H1 (cell line): ENCODE results near the gene MMAB. TPM values are rescaled to one million over a fixed set of nuclear protein-coding genes. Genes with fewer than 3 reads are reported as not detected.

Experiments used
- CTCF ChIA-PET: fragments of 300-600 bp; sonication (Branson Sonifier 250); formaldehyde crosslinking; loops from one replicate; lab custom pipeline; 2021; ENCODE audit not compliant: partially characterized antibody; lab: Charles Lee
- POLR2A ChIA-PET: fragments of 300-600 bp; sonication (Branson Sonifier 250); formaldehyde crosslinking; loops from one replicate; lab custom pipeline; 2021; ENCODE audit warnings: inconsistent platforms; ENCODE audit not compliant: partially characterized antibody; lab: Charles Lee
- DNase-seq, 2 experiments: peaks; one replicate each; pipeline versions ENCODE4 v3.0.0 to v3.0.0-alpha.2; 2010 to 2022; ENCODE audit warnings: low spot score in 2 of 2, low read depth in 1 of 2, mixed read lengths in 1 of 2
- FAIRE-seq: peaks from 2 replicates; lab custom pipeline; 2011; peaks lifted over from hg19 to GRCh38; lab: Jason Lieb, UNC
- H2AFZ ChIP-seq: 2 replicates; pipeline ENCODE4 v1.8.1; 2012; ENCODE audit warnings: low read length, inconsistent platforms
- H2AK5ac ChIP-seq: 2 replicates; pipeline ENCODE4 v1.6.1; 2013; ENCODE audit warnings: low read depth, low read length
- H2BK120ac ChIP-seq: replicated peaks from 2 replicates; pipeline ENCODE3; 2013; ENCODE audit warnings: low read depth, low read length, inconsistent platforms
- H2BK12ac ChIP-seq: 2 replicates; pipeline ENCODE4 v1.6.1; 2013; ENCODE audit warnings: low read depth, low read length
- H2BK15ac ChIP-seq: 2 replicates; pipeline ENCODE4 v1.6.1; 2013; ENCODE audit warnings: low read length
- H2BK20ac ChIP-seq: 2 replicates; pipeline ENCODE4 v1.6.1; 2013; ENCODE audit warnings: low read length
- H2BK5ac ChIP-seq: 2 replicates; pipeline ENCODE4 v1.6.1; 2013; ENCODE audit warnings: low read depth, low read length
- H3K14ac ChIP-seq: 2 replicates; pipeline ENCODE4 v1.6.1; 2013; ENCODE audit warnings: inconsistent platforms; ENCODE audit not compliant: insufficient read length
- H3K18ac ChIP-seq: 2 replicates; pipeline ENCODE4 v1.6.1; 2013; ENCODE audit warnings: low read length; ENCODE audit errors: extremely low read depth
- H3K23ac ChIP-seq: 2 replicates; pipeline ENCODE4 v1.6.1; 2013; ENCODE audit warnings: inconsistent platforms; ENCODE audit not compliant: insufficient read length
- H3K23me2 ChIP-seq: 2 replicates; pipeline ENCODE4 v1.6.1; 2013; ENCODE audit warnings: low read depth, low read length
- H3K27ac ChIP-seq: 2 replicates; pipeline ENCODE4 v1.6.1; 2011; ENCODE audit warnings: low read depth, low read length, inconsistent platforms
- H3K27me3 ChIP-seq, 4 experiments: replicated peaks in 1 of 4; 1 replicate in 1 of 4; 2 replicates in 3 of 4; pipeline versions ENCODE4 v1.6.1 to v1.8.1; 2011 to 2013; ENCODE audit warnings: low read length in 3 of 4, mild to moderate bottlenecking in 3 of 4, inconsistent platforms in 2 of 4, mixed read lengths in 2 of 4, moderate library complexity in 1 of 4; ENCODE audit not compliant: control insufficient read depth in 3 of 4, insufficient read depth in 3 of 4; ENCODE audit errors: extremely low read depth in 1 of 4
- H3K36me3 ChIP-seq, 4 experiments: 2 replicates each; pipeline versions ENCODE4 v1.6.1 to v1.8.1; 2011 to 2013; ENCODE audit warnings: mild to moderate bottlenecking in 4 of 4, low read length in 3 of 4, moderate library complexity in 2 of 4, control low read depth in 1 of 4, inconsistent platforms in 1 of 4; ENCODE audit not compliant: insufficient read depth in 4 of 4, control insufficient read depth in 2 of 4
- H3K4ac ChIP-seq: replicated peaks from 2 replicates; pipeline ENCODE3; 2013; ENCODE audit warnings: low read length, low read depth, mixed read lengths, inconsistent platforms; ENCODE audit not compliant: insufficient read length
- H3K4me1 ChIP-seq, 4 experiments: replicated peaks in 1 of 4; 1 replicate in 1 of 4; 2 replicates in 3 of 4; pipeline versions ENCODE4 v1.6.1 to v1.8.1; 2011 to 2013; ENCODE audit warnings: low read length in 3 of 4, inconsistent platforms in 2 of 4, mixed read lengths in 1 of 4; ENCODE audit not compliant: insufficient read depth in 4 of 4, control insufficient read depth in 3 of 4
- H3K4me2 ChIP-seq, 2 experiments: 2 replicates each; pipeline versions ENCODE4 v1.6.1 to v1.8.1; 2011 to 2013; ENCODE audit warnings: low read depth in 2 of 2, low read length in 2 of 2, control low read depth in 1 of 2, inconsistent platforms in 1 of 2, mild to moderate bottlenecking in 1 of 2; ENCODE audit not compliant: insufficient read depth in 1 of 2
- H3K4me3 ChIP-seq, 4 experiments: fragments of 200-600, 300-600 bp in 1 of 4; sonication (generic), shearing (Covaris generic), sonication (Bioruptor Twin) in 1 of 4; 2 replicates each; pipeline versions ENCODE4 v1.5.1 to v1.8.1; 2011 to 2016; ENCODE audit warnings: low read length in 4 of 4, low read depth in 3 of 4, control low read depth in 2 of 4, inconsistent platforms in 2 of 4, mild to moderate bottlenecking in 2 of 4, mixed read lengths in 1 of 4, moderate library complexity in 1 of 4; ENCODE audit not compliant: insufficient read depth in 2 of 4; ENCODE audit errors: extremely low read depth in 1 of 4
- H3K56ac ChIP-seq: replicated peaks from 2 replicates; pipeline ENCODE3; 2013; ENCODE audit warnings: low read depth, mild to moderate bottlenecking, mixed read lengths, low read length, inconsistent platforms; ENCODE audit not compliant: insufficient read length
- H3K79me1 ChIP-seq: 2 replicates; pipeline ENCODE4 v1.6.1; 2013; ENCODE audit warnings: low read depth, low read length, control low read depth
- H3K79me2 ChIP-seq, 2 experiments: 2 replicates each; pipeline versions ENCODE4 v1.6.1 to v1.8.1; 2012 to 2013; ENCODE audit warnings: low read length in 2 of 2, mild to moderate bottlenecking in 2 of 2, inconsistent platforms in 1 of 2; ENCODE audit not compliant: insufficient read depth in 2 of 2, control insufficient read depth in 1 of 2
- H3K9ac ChIP-seq, 4 experiments: replicated peaks in 1 of 4; 1 replicate in 1 of 4; 2 replicates in 3 of 4; pipeline versions ENCODE4 v1.6.1 to v1.8.1; 2011 to 2013; ENCODE audit warnings: low read depth in 3 of 4, low read length in 3 of 4, control low read depth in 2 of 4, mild to moderate bottlenecking in 2 of 4, moderate library complexity in 2 of 4, inconsistent platforms in 1 of 4; ENCODE audit errors: extremely low read depth in 1 of 4
- H3K9me3 ChIP-seq, 2 experiments: 2 replicates each; pipeline versions ENCODE4 v1.6.1 to v1.8.1; 2012 to 2013; ENCODE audit warnings: mild to moderate bottlenecking in 2 of 2, moderate library complexity in 2 of 2, control low read depth in 1 of 2, inconsistent platforms in 1 of 2, low read depth in 1 of 2, low read length in 1 of 2, mixed read lengths in 1 of 2; ENCODE audit not compliant: insufficient read depth in 2 of 2
- H4K20me1 ChIP-seq, 2 experiments: replicated peaks in 1 of 2; 2 replicates each; pipeline versions ENCODE3 to v1.8.1; 2011 to 2013; ENCODE audit warnings: inconsistent platforms in 2 of 2, low read length in 2 of 2, mild to moderate bottlenecking in 1 of 2; ENCODE audit not compliant: insufficient read depth in 2 of 2, control insufficient read depth in 1 of 2
- H4K5ac ChIP-seq: 2 replicates; pipeline ENCODE4 v1.6.1; 2013; ENCODE audit warnings: low read length, low read depth, mixed read lengths, inconsistent platforms; ENCODE audit not compliant: insufficient read length
- H4K8ac ChIP-seq: 2 replicates; pipeline ENCODE4 v1.8.0; 2013; ENCODE audit warnings: mild to moderate bottlenecking, moderate library complexity, low read length, inconsistent platforms; ENCODE audit not compliant: insufficient read depth; ENCODE audit errors: extremely low read depth
- H4K91ac ChIP-seq: replicated peaks from 2 replicates; pipeline ENCODE3; 2013; ENCODE audit warnings: low read length, mixed read lengths, inconsistent platforms; ENCODE audit not compliant: insufficient read length
- CTCF ChIP-seq, 3 experiments: IDR thresholded peaks; 1 replicate in 2 of 3; 2 replicates in 1 of 3; pipeline versions ENCODE4 v1.5.1 to v1.6.1; 2011; ENCODE audit warnings: low read length in 3 of 3, mild to moderate bottlenecking in 3 of 3, inconsistent platforms in 2 of 3, low read depth in 1 of 3, moderate library complexity in 1 of 3; ENCODE audit not compliant: insufficient read depth in 1 of 3; ENCODE audit errors: control extremely low read depth in 1 of 3
- MAX ChIP-seq: IDR thresholded peaks from 2 replicates; pipeline ENCODE4 v1.6.1; 2012; ENCODE audit warnings: inconsistent platforms
- POU5F1 ChIP-seq: IDR thresholded peaks from 2 replicates; pipeline ENCODE4 v1.6.1; 2011; ENCODE audit warnings: low read depth, mild to moderate bottlenecking, low read length, moderate library complexity
- RBBP5 ChIP-seq: IDR thresholded peaks from 2 replicates; pipeline ENCODE4 v1.7.1; 2012; ENCODE audit warnings: low read depth, mild to moderate bottlenecking, inconsistent platforms, low read length, moderate library complexity, borderline replicate concordance
- SAP30 ChIP-seq: fragments of 300-600 bp; sonication (generic); IDR thresholded peaks from 2 replicates; pipeline ENCODE4 v1.7.1; 2012; ENCODE audit warnings: low read length, moderate library complexity, mild to moderate bottlenecking, inconsistent platforms; ENCODE audit not compliant: insufficient read depth, insufficient replicate concordance
- SIX5 ChIP-seq: IDR thresholded peaks from 2 replicates; pipeline ENCODE4 v1.6.1; 2011; ENCODE audit warnings: mild to moderate bottlenecking, low read depth, low read length
- SP2 ChIP-seq: IDR thresholded peaks from 2 replicates; pipeline ENCODE4 v1.6.1; 2012; ENCODE audit warnings: mild to moderate bottlenecking, low read length, inconsistent platforms
- SUZ12 ChIP-seq: fragments of 200-600 bp; sonication (generic); IDR thresholded peaks from 2 replicates; pipeline ENCODE4 v1.6.1; 2012; ENCODE audit warnings: mild to moderate bottlenecking, inconsistent platforms, low read length, moderate library complexity, mixed read lengths
- TBP ChIP-seq: IDR thresholded peaks from 2 replicates; pipeline ENCODE4 v1.6.1; 2011; ENCODE audit warnings: low read depth, low read length, improper control_type of control experiment
- USF2 ChIP-seq: IDR thresholded peaks from 2 replicates; pipeline ENCODE4 v1.6.1; 2011; ENCODE audit warnings: low read length, improper control_type of control experiment
- WGBS, 2 experiments: shearing (Covaris generic) in 1 of 2; methylation state at CpG; one replicate each; pipeline versions ENCODE4 v1.1.6 to v1.1.7; 2013 to 2015; ENCODE audit warnings: low lambda C conversion rate in 2 of 2, mixed read lengths in 2 of 2, inconsistent platforms in 1 of 2, low coverage in 1 of 2, missing lambda C conversion rate in 1 of 2; ENCODE audit not compliant: insufficient replicate concordance in 2 of 2, insufficient coverage in 1 of 2, insufficient read length in 1 of 2; ENCODE audit errors: extremely low coverage in 1 of 2, missing lambda C conversion rate in 1 of 2; 5-methylcytosine and 5-hydroxymethylcytosine counted together
- polyA plus RNA-seq, 7 experiments: library from polyadenylated mRNA; depleted of rRNA in 3 of 7; stranded (reverse) in 5 of 7; unstranded in 2 of 7; fragments of >200 nt in 5 of 7; fragments of 200-250 nt in 2 of 7; gene quantifications; 1 replicate in 5 of 7; 2 replicates in 1 of 7; 4 replicates in 1 of 7; pipeline versions ENCODE4 v1.2.1 to v1.2.3, GENCODE V29; 2011 to 2013; ENCODE audit warnings: missing spikeins in 2 of 7, mixed read lengths in 2 of 7
- total RNA-seq: library from RNA; stranded (reverse); fragmentation: NEBNext Ultra II Directional; extraction: Animal tissue kit (Norgen Biotek cat#: 25700); gene quantifications from 2 replicates; pipeline ENCODE4 v1.2.1, GENCODE V29; 2021

The MMAB gene
- total and polyA plus RNA-seq, 2 of the 8 experiments (the other 6 are each of a cell fraction or from before 2014, with no cell fraction given), result 12.9 to 18.5 TPM

GRCh38 chr12:109512608-109513007 lies 60.7 kb downstream of the MMAB start:
- Histone ChIP-seq H3K4me3 (no peak overlapping the region), H3K4me2 (no peak overlapping the region), H3K9ac (no peak overlapping the region), H3K4ac (no peak overlapping the region), H3K79me1 (no peaks in the 10 kb centered on the region), H3K23me2 (no peaks in the 10 kb centered on the region), H3K36me3 (peaks cover 2 to 28% (median 18%) of the 10 kb centered on the region in 4 experiments; a peak in 7 of 8 replicates), H2BK20ac (no peak overlapping the region), H4K91ac (no peak overlapping the region), H3K27me3 (no peaks in the 10 kb centered on the region), H3K79me2 (no peaks in the 10 kb centered on the region), H2BK5ac (no peak overlapping the region), H2BK120ac (no peak overlapping the region), H2AK5ac (no peak overlapping the region), H3K23ac (no peak overlapping the region), H3K18ac (no peak overlapping the region), H2BK15ac (no peak overlapping the region), H3K27ac (no peak overlapping the region), H2BK12ac (no peak overlapping the region), H4K8ac (no peak overlapping the region), H3K14ac (no peak overlapping the region), H4K5ac (no peak overlapping the region), H2AFZ (no peak overlapping the region), H4K20me1 (peaks cover 0 to 4% of the 10 kb centered on the region in 2 experiments), H3K4me1 (no peaks in the 10 kb centered on the region), H3K56ac (no peak overlapping the region), H3K9me3 (no peaks in the 10 kb centered on the region)
- FAIRE-seq, result no peak
- POLR2A ChIA-PET, result no interaction called here
- DNase-seq, result no peak
- CTCF ChIA-PET, result interaction anchor here (0.8 to 1.0 kb wide), 2 partner anchors 252 to 262 kb away, joined by 3 read pairs; no protein-coding TSS in a partner anchor
- 94% methylated on average over 1 of the region's 1 CpG; no CpG with 5 or more reads in 1 of the 2 experiments for WGBS, 2 experiments
- TF ChIP-seq TBP (no peak), MAX (no peak), SIX5 (no peak), SAP30 (no peak), SP2 (no peak), RBBP5 (no peak), POU5F1 (no peak), USF2 (no peak), SUZ12 (no peak), CTCF (IDR thresholded peaks at IDR 0.05; ENCODE audit: control extremely low read depth in 1 of 3, insufficient read depth in 1 of 3, low read depth in 1 of 3, low read length in 3 of 3) (no peak)
